GF-D8 (cell line): ENCODE measurements around the gene ALDH16A1.

ENCODE experiments used
- DNase-seq: peaks from one replicate; lab custom pipeline; 2025; lab: John Stamatoyannopoulos, UW

ALDH16A1 gene

GRCh38 chr19:49423985-49424303 lies 29.1 kb upstream of the ALDH16A1 start:
- DNase-seq: no peak

DNA sequence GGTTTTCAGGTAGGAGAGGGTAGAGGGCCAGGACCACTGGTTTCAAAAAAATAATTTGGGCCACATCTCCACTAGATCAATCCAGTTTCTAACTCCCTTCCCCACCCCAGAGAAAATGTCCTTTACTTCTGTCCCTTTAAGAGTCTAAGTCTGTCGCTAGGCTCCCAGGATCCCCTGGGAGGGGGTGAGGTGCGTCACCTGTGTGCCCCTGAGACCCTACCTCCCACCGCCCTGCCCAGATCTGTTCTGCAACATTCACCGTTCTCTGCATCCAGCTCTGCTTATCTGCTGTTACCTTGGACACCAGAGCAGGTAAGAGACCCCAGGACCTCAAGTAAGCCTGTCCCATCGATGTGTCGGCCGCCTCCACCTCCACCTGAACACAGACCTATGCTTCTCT lies 27.8 kb upstream of the ALDH16A1 start, which contains the start of gene GFY:
Gene GFY, plus strand, starts transcription at position 211 of the 400 bp plus-strand sequence. CDS start 1,043 bp downstream, outside the sequence.
- DNase-seq: no peak

DNA sequence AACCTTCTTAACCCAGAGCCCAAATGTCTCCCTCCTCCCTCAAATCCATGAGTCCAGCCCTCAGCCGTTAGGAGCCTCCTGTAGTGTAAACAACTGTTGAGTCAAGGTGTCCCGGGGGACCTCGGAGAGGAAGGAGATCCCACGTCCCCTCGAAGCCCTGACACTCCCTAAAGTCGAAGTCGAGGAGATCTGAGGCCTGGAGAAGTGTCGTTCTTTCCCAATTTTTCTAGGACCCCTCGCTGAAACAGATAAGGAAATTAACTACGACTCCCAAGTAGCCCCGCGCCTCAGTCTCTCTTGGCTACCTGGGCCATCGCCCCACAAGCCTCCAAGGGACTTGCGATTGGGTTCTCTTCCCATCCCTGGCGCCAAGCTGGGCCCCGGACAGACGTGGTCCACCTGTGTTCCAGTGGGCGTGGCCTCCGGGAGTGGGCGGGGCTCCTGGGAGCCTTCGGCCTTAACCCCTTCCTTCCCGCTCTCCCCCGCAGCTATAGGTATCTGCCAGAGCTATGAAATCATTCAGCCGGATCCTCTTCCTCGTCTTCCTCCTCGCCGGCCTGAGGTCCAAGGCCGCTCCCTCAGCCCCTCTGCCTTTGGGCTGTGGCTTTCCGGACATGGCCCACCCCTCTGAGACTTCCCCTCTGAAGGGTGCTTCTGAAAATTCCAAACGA lies 27.0 kb upstream of the ALDH16A1 start:
- no peak for DNase-seq

- DNase-seq: no peak
These were observed 25.7 kb upstream of the ALDH16A1 start for GRCh38 chr19:49427339-49427738.

DNA sequence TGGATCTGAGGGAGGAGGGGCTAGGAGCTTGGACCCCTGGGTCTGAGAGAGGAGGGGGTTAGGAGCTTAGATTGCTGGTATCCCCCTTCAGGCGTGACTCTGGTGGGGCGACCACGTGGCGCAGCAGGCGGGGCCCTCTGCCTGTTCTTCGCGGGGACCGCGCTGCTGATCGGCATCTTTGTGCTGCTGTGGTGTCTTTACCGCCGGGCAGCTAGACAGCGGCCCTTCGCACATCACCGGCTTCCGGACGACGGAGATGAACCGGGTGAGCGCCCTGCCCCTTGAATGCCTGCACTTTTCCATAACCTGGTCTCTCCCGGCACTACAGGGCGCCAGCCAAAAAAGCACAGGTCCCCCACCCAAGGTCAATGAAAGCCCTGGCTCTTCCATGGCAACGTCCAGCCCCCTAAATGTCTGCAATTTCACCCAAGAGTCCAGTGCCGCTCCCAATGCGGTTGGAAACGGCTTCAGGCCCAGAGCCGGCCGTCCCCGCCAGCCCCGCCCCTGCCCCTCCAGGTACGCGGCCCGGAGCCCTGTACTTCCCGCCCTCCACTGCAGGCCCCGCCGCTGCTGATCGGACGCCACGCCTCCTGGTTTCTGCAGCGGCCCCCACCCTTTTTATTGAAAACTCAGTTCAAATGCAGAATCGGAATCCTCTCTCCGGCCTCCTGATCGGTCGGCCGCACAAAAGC lies 25.0 kb upstream of the ALDH16A1 start:
- DNase-seq: no peak

- no peak for DNase-seq
These were observed 24.2 kb upstream of the ALDH16A1 start for GRCh38 chr19:49428547-49429451.

DNA sequence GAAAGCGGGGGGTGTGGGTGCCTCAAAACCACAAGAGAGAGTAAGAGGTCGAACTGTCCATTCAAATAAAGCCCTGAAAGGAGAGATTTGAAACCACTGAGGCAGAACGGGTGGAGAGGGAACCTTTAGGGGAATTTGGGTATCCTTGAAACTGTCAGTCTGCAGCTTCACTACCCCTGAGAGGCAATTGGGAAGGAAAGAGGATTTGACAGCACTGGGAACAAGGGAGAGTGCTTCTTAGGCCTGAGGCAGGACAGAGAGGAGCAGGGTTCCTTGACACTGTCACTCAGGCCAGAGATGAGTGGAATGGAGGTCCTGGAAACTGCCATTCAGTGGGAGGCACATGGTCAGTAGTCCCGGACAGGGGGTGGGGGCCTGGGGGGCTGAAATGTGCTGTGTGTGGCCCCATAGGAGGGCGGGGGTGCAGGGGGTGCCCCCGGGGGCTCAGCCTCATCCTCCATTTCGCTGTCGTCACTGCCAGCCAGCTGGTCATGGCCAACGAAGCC lies 22.8 kb upstream of the ALDH16A1 start:
- no peak for DNase-seq

DNA sequence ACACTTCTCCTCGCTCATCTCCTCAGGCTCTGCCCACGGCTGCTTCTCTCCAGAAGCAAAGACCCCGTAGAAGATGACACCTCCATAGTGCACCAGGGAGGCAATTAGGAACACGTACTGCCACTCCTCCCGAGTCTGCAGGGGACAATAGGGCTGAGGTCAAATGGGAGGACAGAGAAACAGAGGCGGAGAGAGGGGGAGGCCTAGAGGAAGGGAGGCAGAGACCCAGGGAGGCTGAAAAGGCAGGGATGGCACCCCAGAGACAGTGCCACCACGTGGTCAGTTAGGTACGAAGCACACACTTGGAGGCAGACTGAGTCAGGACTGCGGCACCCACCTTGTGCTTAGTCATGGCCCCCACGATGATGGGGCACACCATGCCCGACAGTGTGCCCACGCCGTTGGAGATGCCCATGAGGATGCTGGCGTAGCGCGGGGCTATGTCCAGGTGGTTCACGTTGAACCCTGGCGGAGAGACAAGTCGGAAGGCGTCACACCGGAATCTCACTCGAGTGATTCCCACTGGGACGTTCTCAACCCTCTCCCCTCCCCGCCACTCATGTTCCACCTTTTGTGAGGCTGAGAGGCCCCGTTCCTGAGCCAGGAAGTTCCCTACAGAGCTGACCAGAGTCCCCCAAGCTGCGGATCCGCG lies 22.2 kb upstream of the ALDH16A1 start:
- no peak for DNase-seq

- DNase-seq: no peak
These were observed 21.7 kb upstream of the ALDH16A1 start for GRCh38 chr19:49431330-49431749.

DNA sequence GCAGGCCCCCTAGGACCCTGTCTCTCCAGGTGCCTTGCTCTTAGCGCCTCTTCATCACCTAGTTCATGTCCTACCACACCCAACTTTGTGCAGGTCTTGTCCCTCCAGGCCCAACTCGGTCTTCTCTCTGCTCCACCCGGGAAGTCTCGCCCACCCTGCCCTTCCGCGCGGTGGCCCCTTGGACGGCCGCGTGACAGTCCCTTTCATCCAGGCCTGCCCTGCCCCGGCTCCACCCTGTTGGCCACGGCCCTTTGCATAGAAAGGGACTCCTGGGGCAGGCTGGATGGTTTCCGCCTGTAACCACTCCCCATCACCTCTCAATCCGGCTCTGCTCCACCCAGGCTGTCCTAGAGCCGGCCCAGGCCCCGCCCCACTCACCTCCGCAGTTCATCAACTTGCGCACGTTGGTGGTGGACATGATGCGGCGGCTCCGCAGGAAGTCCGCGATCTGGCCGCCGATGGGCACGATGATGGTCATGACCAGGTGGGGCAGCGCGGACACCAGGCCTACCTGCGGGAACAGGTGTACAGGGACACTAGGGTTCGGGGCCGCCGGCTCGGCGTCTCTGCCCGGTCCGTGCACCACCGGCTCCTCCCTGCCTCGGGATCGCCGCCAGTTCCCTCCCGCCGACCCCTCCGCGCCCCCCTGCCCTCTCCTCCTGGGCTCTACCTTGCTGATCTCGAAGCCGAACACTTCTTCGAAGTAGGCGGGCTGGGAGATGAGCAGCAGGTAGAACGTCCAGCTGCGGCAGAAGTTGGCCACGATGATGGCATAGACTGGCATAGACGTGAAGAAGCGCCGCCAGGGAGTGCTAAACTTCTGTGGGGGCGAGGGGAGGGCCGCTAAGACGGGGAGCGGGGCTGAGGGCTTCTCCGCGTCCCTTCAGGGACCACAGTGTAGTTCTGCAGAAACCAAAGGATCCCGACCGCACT lies 20.6 kb upstream of the ALDH16A1 start:
- no peak for DNase-seq

DNA sequence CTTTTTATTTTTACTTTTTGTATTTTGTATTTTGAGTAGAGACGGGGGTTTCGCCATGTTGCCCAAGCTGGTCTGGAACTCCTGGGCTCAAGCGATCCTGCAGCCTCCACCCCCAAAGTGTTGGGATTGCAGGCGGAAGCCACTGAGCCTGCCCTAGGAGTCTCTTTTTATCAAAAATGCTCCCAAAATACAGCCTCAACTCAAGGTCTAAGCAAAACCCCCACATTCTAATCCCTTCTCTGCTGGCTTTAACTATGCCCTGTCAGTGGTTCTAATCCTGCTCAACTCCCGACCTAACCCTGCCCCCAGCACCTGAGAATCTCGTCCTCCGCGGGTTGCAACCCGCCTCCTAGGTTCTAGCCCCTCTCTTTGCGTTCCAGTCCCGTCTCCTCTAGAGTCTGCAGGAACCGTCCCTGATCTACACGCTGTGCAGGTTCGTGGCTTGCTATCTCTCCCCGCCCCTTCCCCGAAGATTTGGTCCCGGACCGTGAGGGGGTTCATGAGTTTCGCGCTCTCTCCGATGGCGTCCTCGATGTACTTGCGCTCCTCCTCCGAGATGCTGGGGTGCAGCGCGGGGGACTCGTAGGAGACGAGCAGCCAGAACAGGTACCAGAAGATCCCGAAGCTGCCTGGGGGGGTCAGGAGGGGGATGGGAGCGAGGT lies 19.7 kb upstream of the ALDH16A1 start:
- DNase-seq: no peak

GRCh38 chr19:49434907-49435583 lies 18.0 kb upstream of the ALDH16A1 start:
- DNase-seq: no peak

DNA sequence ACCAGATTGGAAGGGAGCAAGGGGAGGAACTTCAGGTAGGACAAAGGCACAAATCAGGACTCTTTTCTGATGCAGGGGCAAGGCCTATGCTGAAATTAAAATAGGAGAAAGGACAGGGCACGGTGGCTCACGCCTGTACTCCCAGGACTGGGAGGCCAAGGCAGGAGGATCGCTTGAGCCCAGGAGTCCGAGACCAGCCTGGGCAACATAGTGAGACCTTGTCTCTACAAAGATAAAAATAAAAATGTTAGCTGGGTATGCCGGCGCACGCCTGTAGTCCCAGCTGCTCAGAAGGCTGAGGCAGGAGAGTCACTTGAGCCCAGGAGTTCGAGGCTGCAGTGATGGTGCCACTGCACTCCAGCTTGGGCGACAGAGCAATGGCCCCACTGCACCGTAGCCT lies 17.4 kb upstream of the ALDH16A1 start:
- DNase-seq: no peak

DNA sequence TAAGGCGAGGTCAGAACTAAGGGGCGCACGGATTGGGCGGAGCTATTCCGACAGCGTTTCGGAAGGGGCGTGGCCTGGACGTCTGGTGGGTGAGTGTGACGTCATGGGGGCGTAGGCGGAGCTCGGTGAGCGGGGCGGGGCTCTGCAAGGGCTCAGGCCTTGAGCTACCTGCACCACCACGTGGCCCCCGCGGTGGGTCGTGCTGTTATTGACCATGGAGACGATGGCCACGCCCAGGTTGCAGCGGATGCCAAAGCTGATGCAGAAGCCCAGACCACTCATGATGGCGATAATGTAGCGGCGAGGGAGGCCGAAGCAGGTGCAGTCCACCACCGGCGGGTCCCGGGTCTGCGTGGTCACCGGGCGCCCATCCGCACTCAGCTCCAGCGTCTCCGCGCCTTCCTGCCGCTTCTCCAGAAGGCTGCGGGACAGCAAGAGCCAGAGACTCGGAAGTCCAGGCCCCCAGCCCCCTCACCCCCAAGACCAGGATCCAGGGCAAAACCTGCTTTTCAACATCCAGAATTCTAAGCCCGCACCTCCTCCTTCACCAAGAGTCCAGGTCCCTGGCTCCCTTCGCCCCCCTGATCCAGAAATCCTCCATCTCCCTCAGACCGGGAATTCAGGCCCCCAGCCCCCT lies 16.5 kb upstream of the ALDH16A1 start:
- DNase-seq: no peak

GRCh38 chr19:49437231-49437630 lies 15.8 kb upstream of the ALDH16A1 start:
- DNase-seq: no peak

DNA sequence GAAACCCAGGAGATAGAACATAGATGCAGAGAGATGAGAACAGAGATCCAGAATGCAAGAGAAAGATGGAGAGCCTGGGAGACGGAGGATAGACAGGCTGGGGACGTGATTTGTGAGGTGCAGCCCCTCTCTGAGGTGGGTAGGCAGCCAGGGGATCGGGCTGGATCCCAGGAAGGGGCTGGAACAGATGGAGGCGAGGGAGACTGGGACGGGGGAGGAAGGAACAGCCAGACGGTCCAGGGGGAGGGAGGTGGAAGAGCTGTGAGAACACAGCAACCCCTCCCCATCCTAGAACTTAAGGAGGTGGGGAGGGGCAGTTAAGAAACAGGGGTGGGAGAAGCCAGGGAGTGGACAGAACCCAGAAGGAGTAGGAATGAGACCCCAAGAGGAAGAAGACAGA lies 14.8 kb upstream of the ALDH16A1 start:
- DNase-seq: no peak

- no peak for DNase-seq
These were observed 13.2 kb upstream of the ALDH16A1 start for GRCh38 chr19:49439836-49440235.

DNA sequence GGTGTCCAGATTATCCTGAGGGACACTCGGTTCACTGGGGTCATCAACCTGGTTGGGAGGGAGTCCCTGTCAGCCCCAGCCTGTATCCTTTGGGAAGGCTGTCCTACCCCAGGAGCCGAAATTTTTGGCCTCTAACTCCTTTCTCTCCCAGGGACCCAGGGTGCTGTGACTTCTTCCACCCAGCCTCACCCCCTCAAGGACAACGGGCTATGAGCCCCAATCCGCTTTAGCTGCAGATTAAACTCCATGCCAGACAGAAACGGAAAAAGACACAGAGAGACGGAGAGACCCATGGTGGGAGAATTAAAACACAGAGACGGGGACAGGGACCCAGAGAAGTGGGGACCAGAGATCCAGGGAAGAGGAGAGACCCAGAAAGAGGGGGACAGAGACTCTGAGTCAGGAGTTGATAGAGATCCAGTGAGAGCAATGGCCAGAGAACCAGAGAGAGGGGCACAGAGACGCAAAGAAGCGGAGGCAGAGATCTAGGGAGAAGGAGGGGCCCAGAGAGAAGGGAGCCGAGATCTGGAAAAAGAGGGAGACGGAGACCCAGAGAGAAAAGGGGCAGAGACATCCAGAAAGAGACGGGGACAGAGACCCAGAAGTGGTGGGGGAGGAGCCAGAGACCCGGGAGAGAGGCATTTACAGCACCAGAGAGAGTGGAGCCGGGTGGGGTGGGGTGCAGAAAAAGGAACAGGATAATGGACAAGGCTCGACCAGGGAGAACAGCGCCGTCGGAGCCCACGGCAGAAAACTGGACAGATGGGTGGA lies 12.4 kb upstream of the ALDH16A1 start:
- DNase-seq: no peak
